ENCODE results near the gene TRIM29.
"Not testable (repeated sequence)": the region's sequence is repeated elsewhere in the genome, so short reads cannot be mapped to it uniquely, and the experiment has no call there.

Gene TRIM29

GRCh38 chr11:120137611-120138521 lies at the start of gene TRIM29:
Gene TRIM29, minus strand, starts transcription at chr11:120138113. Its CDS starts 82 bp downstream, at chr11:120138031.
- DNase-seq, result no peak

GRCh38 chr11:120186774-120187591 lies 49.1 kb upstream of the TRIM29 start:
- DNase-seq, result no peak

GRCh38 chr11:120186456-120186773 lies 48.5 kb upstream of the TRIM29 start:
- DNase-seq, result no peak

GRCh38 chr11:120185706-120186455 lies 48.0 kb upstream of the TRIM29 start:
- DNase-seq, result no peak

- DNase-seq, result no peak
These were observed 47.2 kb upstream of the TRIM29 start for GRCh38 chr11:120184946-120185705.

- no peak for DNase-seq
These were observed 46.5 kb upstream of the TRIM29 start for GRCh38 chr11:120184371-120184945.

- no peak for DNase-seq
These were observed 45.8 kb upstream of the TRIM29 start for GRCh38 chr11:120183701-120184141.

GRCh38 chr11:120182790-120183491 lies 45.0 kb upstream of the TRIM29 start:
- DNase-seq, result no peak

GRCh38 chr11:120182372-120182771 lies 44.5 kb upstream of the TRIM29 start:
- no peak for DNase-seq

GRCh38 chr11:120181376-120181975 lies 43.6 kb upstream of the TRIM29 start:
- no peak for DNase-seq

- no peak for DNase-seq
These were observed 42.8 kb upstream of the TRIM29 start for GRCh38 chr11:120180551-120181232.

- not testable (repeated sequence) for DNase-seq
These were observed 42.1 kb upstream of the TRIM29 start for GRCh38 chr11:120180063-120180462.

- DNase-seq, result no peak
These were observed 41.3 kb upstream of the TRIM29 start for GRCh38 chr11:120179057-120179672.

GRCh38 chr11:120178561-120179056 lies 40.7 kb upstream of the TRIM29 start:
- no peak for DNase-seq

- no peak for DNase-seq
These were observed 37.0 kb upstream of the TRIM29 start for GRCh38 chr11:120174866-120175265.

GRCh38 chr11:120173807-120174206 lies 35.9 kb upstream of the TRIM29 start:
- DNase-seq, result no peak

GRCh38 chr11:120173019-120173705 lies 35.2 kb upstream of the TRIM29 start:
- DNase-seq, result no peak

GRCh38 chr11:120172054-120172911 lies 34.4 kb upstream of the TRIM29 start:
- peak; percentile 12 for DNase-seq
